ENCODE data around the gene EML4. TPM values are rescaled to one million over a fixed set of nuclear protein-coding genes. Genes with fewer than 3 reads are reported as not detected.
A peak's percentile ranks its signal among the peaks of the same experiment; 100 is the strongest.

Gene EML4
- total and polyA plus RNA-seq, 2 of the 13 experiments (the other 11 are each of a cell fraction or from before 2014, with no cell fraction given) = 243 to 476 TPM

DNA sequence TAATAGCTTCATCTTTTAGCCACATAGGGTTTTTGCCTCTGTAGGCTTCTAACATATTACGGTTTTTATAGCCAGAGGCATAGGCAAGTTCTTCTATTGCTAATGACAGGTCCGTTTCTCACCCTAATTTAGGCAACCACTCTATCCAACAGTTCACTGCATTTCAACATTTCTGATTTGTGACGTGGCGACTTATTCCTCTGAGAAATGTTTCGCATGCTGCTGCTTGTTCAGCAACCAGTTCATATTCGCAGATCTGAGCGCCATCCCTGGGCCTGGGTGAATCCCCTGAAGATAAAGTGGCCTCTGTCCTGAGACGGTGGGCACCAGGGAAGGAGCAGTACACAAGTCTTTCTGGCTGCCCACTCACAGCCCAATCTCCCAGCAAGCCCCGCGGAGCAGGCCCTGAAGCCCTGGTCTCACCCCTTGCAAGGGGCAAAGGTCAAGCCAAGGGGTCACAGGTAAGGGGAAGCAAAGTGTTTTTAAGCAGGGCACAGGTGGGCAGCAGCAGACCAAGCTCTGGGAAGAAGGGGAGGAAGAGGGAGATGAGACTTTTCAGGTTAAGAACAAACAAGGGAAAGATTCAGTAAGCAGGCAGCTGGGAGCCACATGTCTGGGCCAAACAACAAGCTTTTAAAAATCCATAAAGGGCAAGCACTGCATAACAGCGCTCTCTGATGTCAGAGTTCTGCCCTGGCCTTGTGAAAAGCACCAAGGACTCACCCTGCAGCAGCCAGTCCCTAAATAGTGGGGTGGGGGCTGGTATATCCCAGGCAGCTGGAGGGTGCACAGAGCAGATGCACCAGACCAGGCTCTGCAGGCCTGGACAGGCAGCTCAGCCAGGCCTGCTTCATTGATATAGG is 202.7 kb downstream of the EML4 start (continued):
- TF ChIP-seq, protein P1, sequence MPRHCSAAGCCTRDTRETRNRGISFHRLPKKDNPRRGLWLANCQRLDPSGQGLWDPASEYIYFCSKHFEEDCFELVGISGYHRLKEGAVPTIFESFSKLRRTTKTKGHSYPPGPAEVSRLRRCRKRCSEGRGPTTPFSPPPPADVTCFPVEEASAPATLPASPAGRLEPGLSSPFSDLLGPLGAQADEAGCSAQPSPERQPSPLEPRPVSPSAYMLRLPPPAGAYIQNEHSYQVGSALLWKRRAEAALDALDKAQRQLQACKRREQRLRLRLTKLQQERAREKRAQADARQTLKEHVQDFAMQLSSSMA (CRISPR knock-in tag; IDR thresholded peaks at IDR 0.05) = 0 out of 2 replicates have a peak, but pooled peaks have one; percentile 48
- TF ChIP-seq, protein P2, sequence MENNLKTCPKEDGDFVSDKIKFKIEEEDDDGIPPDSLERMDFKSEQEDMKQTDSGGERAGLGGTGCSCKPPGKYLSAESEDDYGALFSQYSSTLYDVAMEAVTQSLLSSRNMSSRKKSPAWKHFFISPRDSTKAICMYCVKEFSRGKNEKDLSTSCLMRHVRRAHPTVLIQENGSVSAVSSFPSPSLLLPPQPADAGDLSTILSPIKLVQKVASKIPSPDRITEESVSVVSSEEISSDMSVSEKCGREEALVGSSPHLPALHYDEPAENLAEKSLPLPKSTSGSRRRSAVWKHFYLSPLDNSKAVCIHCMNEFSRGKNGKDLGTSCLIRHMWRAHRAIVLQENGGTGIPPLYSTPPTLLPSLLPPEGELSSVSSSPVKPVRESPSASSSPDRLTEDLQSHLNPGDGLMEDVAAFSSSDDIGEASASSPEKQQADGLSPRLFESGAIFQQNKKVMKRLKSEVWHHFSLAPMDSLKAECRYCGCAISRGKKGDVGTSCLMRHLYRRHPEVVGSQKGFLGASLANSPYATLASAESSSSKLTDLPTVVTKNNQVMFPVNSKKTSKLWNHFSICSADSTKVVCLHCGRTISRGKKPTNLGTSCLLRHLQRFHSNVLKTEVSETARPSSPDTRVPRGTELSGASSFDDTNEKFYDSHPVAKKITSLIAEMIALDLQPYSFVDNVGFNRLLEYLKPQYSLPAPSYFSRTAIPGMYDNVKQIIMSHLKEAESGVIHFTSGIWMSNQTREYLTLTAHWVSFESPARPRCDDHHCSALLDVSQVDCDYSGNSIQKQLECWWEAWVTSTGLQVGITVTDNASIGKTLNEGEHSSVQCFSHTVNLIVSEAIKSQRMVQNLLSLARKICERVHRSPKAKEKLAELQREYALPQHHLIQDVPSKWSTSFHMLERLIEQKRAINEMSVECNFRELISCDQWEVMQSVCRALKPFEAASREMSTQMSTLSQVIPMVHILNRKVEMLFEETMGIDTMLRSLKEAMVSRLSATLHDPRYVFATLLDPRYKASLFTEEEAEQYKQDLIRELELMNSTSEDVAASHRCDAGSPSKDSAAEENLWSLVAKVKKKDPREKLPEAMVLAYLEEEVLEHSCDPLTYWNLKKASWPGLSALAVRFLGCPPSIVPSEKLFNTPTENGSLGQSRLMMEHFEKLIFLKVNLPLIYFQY (CRISPR knock-in tag; IDR thresholded peaks at IDR 0.05; ENCODE audit: borderline replicate concordance) = no peak
- 0 out of 2 replicates have a peak, but pooled peaks have one; percentile 14 for TF ChIP-seq ZNF350 (CRISPR knock-in tag; IDR thresholded peaks at IDR 0.05; ENCODE audit: borderline replicate concordance, low read depth)
- peak; percentile 61; the same call in 1 of the 2 replicates for TF ChIP-seq ZNF143 (CRISPR knock-in tag; IDR thresholded peaks at IDR 0.05)
- TF ChIP-seq RFX3 (CRISPR knock-in tag; IDR thresholded peaks at IDR 0.05) = no peak
- peak in 1 of 2 experiments; percentile 30; a peak in 1 of 4 replicates for TF ChIP-seq NR2F1 (CRISPR knock-in tag; IDR thresholded peaks at IDR 0.05)
- 0 out of 2 replicates have a peak, but pooled peaks have one; percentile 40 for TF ChIP-seq HOXA3 (CRISPR knock-in tag; IDR thresholded peaks at IDR 0.05)
- peak; percentile 36; the same call in 1 of the 2 replicates for TF ChIP-seq SP4 (CRISPR knock-in tag; IDR thresholded peaks at IDR 0.05)
- peak; percentile 69 for TF ChIP-seq ZNF883 (CRISPR knock-in tag; IDR thresholded peaks at IDR 0.05; ENCODE audit: not compliant biosample characterization)

Data from HepG2 (cell line).